Measurements from ENCODE around the gene AUTS2. TPM values are rescaled to one million over a fixed set of nuclear protein-coding genes. Genes with fewer than 3 reads are reported as not detected.

Gene AUTS2
- total and polyA plus RNA-seq, 9 of the 15 experiments (the other 6 are each of a cell fraction or from before 2014, with no cell fraction given) = 0.58 TPM; not detected in 8

GRCh38 chr7:69962186-69963065 lies 364.2 kb downstream of the AUTS2 start:
- BruUV-seq (replicated peaks) = no TSS peak
- ATAC-seq = no peak
- Histone ChIP-seq H2AFZ (ENCODE audit: low read depth, low read length) (no peak overlapping the region), H3K27me3 (ENCODE audit: control insufficient read depth in 2 of 2, insufficient read depth in 2 of 2, low read length in 2 of 2) (no peaks in the 10 kb centered on the region), H3K9me3 (replicated peaks; ENCODE audit: control insufficient read depth, insufficient read depth, low read depth, low read length) (no peaks in the 10 kb centered on the region), H3K4me3 (no peak overlapping the region), H3K4me1 (replicated peaks in 1 of 2; ENCODE audit: control insufficient read depth in 2 of 2, insufficient read depth in 2 of 2, low read length in 2 of 2) (no peaks in the 10 kb centered on the region), H4K20me1 (replicated peaks; ENCODE audit: control insufficient read depth, insufficient read depth, low read length) (no peaks in the 10 kb centered on the region), H3K36me3 (ENCODE audit: control insufficient read depth, insufficient read depth, low read length) (no peaks in the 10 kb centered on the region), H3K9me1 (ENCODE audit: control insufficient read depth, insufficient read depth, low read length) (no peaks in the 10 kb centered on the region), H3K4me2 (ENCODE audit: insufficient read depth, low read length) (no peak overlapping the region), H3K79me2 (ENCODE audit: control insufficient read depth, insufficient read depth, low read length) (no peaks in the 10 kb centered on the region), H3K27ac (ENCODE audit: extremely low read depth, low read depth, low read length) (no peak overlapping the region), H3K9ac (ENCODE audit: insufficient read depth in 1 of 2, low read depth in 2 of 2, low read length in 2 of 2) (no peak overlapping the region)
- CTCF ChIA-PET (ENCODE audit: low intra/inter-chr PET ratio) = no interaction called here
- no peak for FAIRE-seq
- in situ Hi-C loops (cut with MboI) (no loop called here), intact Hi-C loops (cut with micrococcal nuclease) (no loop called here)
- WGBS (ENCODE audit: insufficient coverage, low coverage, missing lambda C conversion rate) = 1% methylated on average over 6 of the region's 6 CpGs
- no peak for DNase-seq (ENCODE audit: extremely low read depth in 1 of 4, low spot score in 3 of 4)
- TF ChIP-seq POLR2G (IDR thresholded peaks at IDR 0.05; ENCODE audit: low read depth, low read length) (no peak), ZC3H11A (IDR thresholded peaks at IDR 0.05; ENCODE audit: low read depth, low read length) (no peak), ZNF3 (CRISPR knock-in tag; IDR thresholded peaks at IDR 0.05) (no peak), ZNF146 (CRISPR knock-in tag; IDR thresholded peaks at IDR 0.05; ENCODE audit: unreplicated experiment) (no peak), GABPB2 (CRISPR knock-in tag; conservative IDR thresholded peaks at IDR 0.05) (no peak), SRSF9 (IDR thresholded peaks at IDR 0.05; ENCODE audit: borderline replicate concordance, low read depth, low read length) (no peak), MLX (CRISPR knock-in tag; conservative IDR thresholded peaks at IDR 0.05) (no peak), U2AF1 (optimal IDR thresholded peaks at IDR 0.05; ENCODE audit: low read depth, low read length) (no peak), FUS (optimal IDR thresholded peaks at IDR 0.05; ENCODE audit: low read depth, low read length) (no peak), SMARCC2 (IDR thresholded peaks at IDR 0.05; ENCODE audit: low read depth) (no peak), GTF2A2 (tag; IDR thresholded peaks at IDR 0.05) (no peak)
- TF ChIP-seq, protein P1, sequence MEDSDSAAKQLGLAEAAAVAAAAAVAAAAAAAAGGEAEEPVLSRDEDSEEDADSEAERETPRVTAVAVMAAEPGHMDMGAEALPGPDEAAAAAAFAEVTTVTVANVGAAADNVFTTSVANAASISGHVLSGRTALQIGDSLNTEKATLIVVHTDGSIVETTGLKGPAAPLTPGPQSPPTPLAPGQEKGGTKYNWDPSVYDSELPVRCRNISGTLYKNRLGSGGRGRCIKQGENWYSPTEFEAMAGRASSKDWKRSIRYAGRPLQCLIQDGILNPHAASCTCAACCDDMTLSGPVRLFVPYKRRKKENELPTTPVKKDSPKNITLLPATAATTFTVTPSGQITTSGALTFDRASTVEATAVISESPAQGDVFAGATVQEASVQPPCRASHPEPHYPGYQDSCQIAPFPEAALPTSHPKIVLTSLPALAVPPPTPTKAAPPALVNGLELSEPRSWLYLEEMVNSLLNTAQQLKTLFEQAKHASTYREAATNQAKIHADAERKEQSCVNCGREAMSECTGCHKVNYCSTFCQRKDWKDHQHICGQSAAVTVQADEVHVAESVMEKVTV (CRISPR knock-in tag; IDR thresholded peaks at IDR 0.05) = no peak
- TF ChIP-seq, protein P2, sequence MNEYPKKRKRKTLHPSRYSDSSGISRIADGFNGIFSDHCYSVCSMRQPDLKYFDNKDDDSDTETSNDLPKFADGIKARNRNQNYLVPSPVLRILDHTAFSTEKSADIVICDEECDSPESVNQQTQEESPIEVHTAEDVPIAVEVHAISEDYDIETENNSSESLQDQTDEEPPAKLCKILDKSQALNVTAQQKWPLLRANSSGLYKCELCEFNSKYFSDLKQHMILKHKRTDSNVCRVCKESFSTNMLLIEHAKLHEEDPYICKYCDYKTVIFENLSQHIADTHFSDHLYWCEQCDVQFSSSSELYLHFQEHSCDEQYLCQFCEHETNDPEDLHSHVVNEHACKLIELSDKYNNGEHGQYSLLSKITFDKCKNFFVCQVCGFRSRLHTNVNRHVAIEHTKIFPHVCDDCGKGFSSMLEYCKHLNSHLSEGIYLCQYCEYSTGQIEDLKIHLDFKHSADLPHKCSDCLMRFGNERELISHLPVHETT (CRISPR knock-in tag; conservative IDR thresholded peaks at IDR 0.05 in 1 of 2, IDR thresholded peaks at IDR 0.05 in 1 of 2) = no peak
- TF ChIP-seq, protein P3, sequence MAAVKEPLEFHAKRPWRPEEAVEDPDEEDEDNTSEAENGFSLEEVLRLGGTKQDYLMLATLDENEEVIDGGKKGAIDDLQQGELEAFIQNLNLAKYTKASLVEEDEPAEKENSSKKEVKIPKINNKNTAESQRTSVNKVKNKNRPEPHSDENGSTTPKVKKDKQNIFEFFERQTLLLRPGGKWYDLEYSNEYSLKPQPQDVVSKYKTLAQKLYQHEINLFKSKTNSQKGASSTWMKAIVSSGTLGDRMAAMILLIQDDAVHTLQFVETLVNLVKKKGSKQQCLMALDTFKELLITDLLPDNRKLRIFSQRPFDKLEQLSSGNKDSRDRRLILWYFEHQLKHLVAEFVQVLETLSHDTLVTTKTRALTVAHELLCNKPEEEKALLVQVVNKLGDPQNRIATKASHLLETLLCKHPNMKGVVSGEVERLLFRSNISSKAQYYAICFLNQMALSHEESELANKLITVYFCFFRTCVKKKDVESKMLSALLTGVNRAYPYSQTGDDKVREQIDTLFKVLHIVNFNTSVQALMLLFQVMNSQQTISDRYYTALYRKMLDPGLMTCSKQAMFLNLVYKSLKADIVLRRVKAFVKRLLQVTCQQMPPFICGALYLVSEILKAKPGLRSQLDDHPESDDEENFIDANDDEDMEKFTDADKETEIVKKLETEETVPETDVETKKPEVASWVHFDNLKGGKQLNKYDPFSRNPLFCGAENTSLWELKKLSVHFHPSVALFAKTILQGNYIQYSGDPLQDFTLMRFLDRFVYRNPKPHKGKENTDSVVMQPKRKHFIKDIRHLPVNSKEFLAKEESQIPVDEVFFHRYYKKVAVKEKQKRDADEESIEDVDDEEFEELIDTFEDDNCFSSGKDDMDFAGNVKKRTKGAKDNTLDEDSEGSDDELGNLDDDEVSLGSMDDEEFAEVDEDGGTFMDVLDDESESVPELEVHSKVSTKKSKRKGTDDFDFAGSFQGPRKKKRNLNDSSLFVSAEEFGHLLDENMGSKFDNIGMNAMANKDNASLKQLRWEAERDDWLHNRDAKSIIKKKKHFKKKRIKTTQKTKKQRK (IDR thresholded peaks at IDR 0.05; ENCODE audit: borderline replicate concordance, low read depth, low read length) = no peak
- POLR2A ChIA-PET = no interaction called here
